Medulla oblongata (tissue), 1 donor: Measurements from ENCODE around the gene INO80B.
"Not testable (repeated sequence)": the region's sequence is repeated elsewhere in the genome, so short reads cannot be mapped to it uniquely, and the experiment has no call there.

Source experiments
- DNase-seq: peaks from one replicate; pipeline ENCODE4 v3.0.0-alpha.2; 2015; ENCODE audit errors: extremely low spot score

The INO80B gene

DNA sequence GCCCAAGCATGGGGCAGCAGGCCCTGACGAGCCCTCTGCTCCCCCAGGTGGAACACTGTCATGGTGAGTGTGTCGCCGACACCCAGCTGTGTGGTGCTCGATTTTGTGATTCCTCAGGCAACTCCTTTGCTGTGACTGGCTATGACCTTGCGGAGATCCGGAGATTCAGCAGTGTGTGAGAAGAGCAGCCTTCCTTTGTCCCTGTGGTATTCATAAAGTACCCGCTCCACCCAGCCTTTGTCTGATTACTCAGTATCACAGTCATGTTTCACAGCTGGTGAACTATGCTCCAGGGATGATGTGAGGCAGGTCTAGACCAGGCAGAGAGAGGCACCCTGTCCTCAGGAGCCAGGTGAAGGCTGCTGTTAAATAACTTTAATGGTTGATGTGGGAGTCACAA, 29.4 kb upstream of the INO80B start:
- no peak for DNase-seq

DNA sequence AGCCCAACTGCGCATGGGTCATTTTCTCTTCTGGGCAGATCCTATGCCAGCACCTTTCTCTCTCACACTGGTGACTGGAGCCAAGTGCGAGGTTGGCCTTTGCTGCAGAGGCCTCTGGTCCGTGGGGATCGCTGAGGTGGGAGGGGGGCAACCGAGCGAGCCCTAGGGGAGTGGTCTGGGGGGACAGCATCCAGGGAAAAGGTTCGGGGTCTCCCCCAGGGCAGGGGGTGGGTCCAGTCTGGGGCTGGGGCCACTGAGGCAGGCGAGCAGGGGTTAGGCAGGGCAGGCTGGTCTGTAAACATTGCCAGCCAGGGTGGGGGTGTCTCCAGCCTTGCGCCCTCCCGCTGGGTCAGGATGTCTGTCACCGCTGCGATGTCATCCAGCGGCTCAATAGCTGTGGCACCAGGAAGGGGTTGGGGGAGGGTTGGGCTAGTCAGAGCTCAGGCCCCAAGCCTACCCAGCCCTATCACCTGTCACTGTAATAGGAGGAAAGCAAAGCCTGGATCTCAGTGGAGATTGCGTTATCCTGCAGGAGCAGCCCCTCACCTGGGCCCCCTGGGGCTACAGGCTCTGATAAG, 28.6 kb upstream of the INO80B start:
- no peak for DNase-seq

DNA sequence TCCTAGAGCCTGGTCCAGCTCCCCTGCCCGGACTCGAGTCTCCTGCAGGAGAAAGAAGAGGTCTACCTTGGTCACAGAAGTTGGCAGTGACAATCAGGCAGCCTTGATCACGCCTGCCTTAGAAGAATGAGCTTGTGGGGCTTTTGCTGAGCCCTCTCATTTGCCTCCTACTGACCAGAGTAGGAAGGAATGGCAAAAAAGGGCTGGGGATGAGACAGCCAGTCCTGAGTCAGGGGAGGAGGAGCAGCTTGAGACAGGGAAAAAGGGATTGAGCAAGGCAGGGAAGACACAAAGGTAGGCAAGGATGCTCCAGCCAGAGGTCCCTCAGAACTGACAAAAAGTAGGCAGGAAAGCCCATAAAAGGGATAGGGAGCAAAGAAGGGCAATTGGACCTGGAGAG, 27.3 kb upstream of the INO80B start:
- DNase-seq = no peak

DNA sequence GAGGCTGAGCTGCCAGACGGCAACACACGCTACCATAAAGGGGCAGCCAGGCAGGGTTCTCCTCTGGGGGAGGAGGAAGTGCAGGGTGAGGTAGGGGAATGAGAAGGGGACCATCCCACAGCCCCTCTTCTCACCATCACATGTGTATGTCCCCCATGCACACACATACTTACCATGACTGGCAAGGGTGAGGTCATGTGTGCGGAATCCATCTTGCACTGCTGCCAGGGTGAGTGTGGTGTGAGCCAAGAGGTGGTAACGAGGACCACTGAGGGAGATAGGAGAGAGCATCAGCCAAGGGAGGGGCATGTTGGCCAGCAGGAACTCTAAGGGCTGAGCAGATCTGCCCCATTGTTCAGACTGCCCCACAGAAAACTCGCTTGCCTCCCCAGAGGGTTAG, 26.2 kb upstream of the INO80B start:
- DNase-seq = no peak

DNA sequence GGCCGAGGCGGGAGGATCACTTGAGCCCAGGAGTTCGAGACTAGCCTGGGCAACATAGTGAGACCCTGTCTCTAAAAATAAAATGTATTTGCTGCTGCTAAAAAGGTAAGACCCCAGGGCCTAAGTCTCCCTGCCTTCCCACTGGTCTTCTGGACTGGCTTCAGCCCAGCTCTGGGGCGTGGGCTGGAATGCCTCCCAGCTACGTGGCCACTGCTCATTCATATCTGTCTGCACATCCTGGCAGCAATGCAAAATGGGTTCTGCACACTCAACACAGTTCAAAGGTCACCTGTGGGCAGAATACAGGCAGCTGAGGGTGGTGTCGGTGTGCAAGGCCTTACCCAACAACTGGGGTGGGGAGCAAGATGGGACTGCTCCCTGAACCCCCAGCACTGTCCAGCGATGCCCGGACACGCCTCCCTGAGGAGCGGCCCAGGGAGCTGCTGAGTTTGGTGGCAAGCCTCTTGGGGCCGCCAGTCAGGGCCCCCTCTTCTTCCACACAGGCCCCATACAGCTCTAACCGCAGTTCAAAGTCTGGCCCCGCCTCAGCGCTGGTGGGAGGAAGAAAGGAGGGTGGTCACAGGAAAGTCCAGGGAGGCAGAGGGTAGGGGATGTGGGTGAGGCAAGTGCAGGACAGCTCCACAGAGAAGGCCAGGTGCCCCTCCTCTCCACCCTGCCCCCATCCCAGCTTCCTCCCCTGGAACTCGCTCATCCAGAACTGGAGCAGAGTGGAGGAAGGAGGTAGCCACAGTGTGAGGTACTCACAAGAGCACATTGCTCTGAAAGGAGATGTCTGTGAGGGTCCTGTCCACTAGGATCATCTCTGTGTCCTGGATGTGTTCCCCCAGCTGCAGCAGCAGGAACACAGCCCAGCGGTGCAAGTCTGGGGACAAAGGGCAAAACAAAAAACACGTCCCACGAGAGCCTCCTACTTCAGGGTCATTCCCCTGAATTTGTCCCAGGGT, 25.1 kb upstream of the INO80B start:
- no peak for DNase-seq

DNA sequence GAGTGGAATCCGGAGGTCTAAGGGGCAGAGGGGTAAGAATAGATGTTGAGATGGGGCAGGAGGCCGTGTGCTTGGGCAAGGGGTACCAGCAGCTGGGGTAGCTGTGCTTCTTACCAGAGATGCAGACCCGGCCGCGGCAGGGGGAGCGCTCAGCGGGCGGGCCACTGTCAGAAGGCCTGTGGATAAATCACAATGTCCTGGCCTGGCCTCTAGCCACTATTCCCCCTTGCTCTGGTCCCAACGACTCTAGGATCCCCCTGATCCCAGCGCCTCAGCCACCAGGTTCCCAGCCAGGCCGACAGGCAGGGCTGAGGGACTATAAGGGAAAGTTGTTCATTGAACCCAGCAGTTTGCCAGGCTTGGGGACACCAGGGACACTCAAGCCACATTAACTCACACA, 24.4 kb upstream of the INO80B start:
- DNase-seq = no peak

DNA sequence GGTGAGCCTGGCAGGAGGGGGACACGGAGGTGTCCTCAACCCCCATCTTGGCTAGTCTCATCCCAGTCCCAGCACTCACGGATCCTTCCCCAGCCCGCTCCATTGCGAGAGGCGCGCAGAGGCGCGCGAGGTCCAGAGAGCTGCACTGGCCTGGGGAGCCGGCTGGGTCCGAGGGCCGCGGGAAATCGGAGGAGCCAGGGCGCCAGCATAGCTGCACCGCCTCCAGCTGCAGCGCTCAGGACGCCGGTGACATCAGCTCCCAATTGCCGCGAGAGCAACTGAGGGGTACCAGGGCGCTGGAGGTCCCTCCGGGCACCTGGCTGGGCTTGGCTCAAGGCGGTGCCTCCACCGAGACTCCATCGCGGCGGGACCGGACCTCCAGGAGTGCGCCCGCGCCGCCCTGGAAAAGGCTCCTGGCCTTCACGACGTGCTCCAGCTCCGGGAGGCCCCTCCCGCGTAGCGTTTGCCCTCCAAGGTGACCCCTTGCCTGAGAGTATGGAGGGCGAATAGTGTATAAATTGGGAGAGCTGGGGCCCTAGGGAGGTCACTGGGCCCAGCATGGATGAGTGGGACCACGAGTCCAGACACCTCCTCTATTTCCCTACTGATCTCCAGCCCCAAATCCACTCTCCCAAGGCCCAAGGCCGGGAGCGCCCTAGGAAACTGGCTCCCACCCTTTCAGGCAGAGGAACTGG, 18.6 kb upstream of the INO80B start:
- DNase-seq = no peak

DNA sequence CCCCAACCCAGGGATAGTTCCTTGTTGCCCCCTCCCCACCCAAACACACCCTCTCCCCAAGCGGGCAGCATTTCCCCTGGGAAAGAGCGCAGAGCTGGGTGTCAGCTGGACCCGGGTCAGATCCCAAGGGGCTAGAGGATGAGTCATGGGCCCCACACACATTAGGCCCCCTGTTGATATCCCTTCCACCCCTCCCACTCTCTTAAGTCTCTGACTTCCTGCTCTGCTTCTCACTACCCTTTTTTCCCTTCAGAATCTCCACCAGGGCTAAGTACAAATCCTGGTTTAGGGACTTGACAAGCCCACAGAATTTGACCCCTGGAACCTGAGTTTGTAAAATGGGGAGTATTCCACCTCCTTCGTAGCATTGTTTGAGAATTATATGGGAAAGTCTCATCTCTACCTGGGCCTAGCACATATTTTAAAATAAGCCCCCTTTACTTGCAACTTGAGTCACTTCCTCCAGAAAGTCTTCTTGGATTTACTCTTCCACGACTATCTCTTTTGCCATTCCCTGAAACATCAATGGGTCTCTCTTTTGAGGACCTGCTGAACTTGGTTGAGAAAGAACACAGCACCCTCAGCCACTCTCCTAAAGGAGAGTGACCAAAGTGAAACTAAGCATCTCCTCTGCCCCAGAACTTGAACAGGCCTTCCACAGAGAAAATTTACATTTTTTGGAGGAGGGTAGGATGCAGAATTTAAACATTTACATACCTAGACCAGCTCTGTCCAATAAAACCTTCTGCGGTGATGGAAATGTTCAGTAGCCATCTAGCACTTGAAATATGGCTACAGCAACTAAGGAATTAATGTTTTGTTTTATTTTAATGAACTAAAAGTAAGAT, 17.8 kb upstream of the INO80B start:
- DNase-seq = no peak

DNA sequence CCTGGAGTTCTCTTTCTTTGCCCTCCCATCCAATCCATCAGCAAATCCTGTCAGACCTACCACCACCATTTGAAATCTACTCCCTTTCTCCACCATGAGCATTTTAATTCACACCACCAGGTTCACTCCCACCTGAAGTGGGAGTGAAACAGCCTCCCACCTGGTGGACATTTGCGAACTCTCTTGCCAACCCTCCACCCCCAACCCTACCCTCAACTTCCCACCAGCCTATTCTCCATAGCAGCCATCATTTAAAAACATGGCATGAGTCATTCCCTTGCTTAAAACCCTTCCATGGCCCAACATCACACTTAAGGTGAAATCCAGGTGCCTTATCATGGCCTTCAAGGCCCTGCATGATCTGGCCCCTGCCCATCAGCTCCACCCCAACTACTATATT, 16.6 kb upstream of the INO80B start:
- DNase-seq = no peak

DNA sequence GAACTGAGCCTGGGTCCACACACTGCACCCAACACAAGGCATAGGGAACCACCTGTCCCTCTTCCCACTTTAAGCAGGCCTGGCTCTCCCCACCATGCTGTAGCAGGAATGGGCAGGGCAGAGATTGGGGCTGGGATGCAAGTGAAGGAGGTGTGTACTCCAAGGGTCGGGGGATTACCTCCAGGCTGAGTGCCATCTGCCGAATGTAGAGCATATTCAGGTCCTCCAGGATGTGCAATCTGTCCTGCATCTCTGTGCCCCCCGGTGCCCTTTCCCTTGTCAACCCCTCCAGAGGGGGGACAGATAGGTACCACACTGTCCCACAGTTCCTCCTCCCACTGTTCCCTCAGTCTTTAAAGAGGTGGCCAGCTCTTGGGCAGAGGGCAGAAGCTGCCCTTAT, 15.5 kb upstream of the INO80B start:
- peak; percentile 26 for DNase-seq

DNA sequence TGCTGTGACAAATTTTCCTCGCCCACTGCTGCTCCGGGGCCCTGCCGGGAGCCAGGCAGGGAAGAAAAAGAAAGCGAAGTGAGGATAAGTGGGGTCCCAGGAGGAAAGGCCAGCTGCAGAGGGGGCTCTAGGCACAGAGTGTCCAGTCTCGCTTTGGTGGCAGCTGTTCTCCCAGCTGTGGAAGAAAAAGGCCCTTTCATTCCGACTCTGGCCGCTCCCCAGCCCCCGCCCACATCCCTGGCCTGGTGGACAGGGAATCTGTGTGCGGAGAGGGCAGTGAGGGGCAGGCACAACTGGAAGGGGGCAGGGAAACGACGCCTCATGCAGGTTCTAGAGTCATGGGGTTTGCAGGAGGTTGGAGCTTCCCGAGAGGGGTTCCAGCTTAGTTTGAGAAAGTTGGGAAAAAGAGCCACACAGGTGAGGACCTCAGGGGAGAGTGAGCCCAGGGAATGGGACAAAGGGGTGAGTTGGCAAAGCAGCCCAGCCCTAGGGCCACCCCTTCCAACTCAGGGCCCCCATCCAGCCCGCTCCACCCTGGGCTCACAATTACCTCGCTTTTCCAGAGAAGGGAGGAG, 15.0 kb upstream of the INO80B start:
- peak; percentile 95 for DNase-seq

DNA sequence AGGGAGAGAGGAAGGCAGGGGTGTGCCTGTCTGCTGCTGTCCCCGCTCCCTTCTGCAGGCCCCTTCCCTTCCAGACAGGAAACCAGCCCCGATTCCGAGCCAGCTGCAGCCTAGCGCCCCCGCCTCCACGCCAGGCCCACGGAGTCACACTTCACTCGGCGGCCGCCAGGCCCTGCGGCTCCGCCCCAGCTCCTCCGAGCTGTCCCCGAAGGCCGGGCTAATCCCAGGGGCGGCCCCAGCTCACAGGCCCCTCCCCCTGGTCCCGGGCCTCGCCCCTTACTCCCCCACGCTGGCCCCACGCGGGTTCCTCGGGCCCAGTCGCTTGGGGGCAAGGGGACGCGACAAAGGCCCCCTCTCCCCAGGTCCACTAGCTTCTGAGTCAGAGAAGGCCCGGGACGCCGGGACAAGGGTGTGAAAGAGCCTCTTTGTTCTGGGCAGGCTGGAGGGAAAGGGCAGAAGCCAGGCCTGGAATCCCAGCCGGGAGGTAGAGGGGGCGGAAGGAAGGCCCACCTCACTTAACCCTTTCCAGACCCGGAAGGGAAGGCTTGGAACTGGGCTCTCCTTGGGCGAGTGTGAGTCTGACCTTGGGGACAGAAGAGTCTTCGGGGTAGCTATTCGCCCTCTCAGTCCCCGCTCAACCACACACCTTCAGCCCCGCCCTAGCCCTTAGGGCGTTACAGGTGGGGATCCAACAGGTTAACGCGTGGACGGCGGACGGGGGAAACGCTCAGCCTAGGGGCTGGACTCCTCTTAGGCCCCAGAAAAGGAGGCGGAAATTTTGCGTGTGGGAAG, 14.3 kb upstream of the INO80B start:
- peak; percentile 91 for DNase-seq

DNA sequence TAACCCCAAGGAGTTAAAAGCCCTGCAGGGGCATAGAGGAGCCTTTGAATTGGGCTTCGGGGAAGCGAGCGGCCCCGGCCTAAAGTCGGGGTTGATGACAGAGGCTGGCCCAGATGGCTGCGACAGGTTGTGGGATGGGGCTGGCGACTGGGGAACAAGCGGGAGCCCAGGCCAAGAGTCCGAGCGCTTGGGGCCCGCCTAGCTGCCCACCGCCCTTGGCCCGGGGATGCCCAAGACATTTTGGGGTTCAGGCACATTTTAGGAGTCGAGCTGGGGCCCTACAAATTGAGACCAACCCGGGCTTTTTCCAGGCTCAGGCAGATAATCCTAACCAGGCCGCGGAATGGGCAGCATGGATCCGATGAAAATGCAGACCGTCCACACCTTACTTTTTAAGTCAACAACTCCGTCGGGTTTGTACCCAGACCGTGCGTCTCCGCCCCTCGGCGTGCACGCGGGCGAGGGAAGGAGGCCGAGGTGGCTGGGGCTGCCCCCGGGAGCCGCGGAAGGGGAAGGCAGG, 13.7 kb upstream of the INO80B start:
- no peak for DNase-seq

DNA sequence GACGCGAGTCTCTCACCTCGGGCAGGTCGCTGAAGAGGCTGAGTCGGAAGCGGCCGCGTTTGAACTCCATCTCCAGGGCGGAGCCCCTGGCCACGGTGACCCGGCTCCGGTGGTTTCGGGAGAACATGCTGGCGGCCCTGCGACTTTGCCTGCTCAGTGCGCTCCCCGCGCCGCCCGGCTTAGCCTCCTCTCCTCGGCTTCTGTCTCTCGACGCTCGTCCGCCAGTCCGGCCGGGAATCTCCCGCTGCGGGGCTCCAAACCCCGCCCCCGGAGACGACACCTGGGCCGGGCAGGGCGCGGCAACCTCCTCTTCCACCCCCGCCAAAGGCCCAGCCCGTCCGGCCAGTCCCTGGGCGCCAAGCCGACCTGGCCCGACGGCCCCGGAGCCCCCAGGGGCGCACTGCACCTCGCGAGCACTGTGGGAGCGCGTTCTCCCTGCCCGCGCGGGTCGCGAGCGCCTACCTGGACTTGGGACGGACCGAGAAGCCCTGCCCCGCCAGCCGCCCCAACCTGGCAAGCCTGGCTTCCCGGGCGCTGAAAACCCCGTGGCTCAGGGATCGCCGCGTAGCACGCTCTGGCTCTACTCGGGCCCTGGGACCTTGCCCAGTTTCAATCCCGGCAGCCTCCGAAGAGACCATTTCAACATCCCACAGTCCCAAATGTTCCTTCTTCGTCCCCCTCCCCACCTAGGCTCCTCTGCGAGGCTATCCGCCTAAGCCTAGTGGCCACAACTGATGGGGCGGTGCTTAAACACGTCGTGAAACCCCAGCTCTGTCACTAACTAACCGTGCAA, 13.0 kb upstream of the INO80B start, which contains the start of gene RTKN:
Gene RTKN (minus strand): TSS at position 248 of the 793 bp plus-strand sequence. CDS start 121 bp downstream, at position 127.
- DNase-seq = no peak

DNA sequence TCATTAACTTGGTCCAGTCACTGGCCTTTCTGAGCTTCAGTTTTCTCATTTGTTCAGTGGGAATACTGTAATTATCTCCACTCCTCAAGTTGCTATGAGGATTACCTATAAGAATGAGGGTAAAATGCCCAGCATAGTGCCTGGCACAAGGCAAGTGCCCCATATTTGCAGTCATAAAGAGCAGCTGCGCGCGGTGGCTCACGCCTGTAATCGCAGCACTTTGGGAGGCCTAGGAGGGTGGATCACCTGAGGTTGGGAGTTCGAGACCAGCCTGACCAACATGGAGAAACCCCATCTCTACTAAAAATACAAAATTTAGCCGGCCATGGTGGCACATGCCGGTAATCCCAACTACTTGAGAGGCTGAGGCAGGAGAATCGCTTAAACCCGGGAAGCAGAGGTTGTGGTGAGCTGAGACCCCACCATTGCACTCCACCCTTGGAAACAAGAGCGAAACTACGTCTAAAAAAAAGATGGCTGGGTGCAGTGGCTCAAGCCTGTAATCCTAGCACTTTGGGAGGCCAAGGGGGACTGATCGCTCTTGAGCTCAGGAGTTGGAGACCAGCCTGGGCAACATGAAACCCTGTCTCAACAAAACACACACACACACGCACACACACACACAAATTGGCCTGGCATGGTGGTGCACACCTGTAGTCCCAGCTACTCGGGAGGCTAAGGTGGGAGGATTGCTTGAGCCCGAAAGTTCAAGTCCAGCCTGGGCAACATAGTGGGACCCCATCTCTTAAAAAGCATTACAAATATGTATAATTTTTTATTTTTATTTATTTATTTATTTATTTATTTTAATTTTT, 12.2 kb upstream of the INO80B start:
- not testable (repeated sequence) for DNase-seq

DNA sequence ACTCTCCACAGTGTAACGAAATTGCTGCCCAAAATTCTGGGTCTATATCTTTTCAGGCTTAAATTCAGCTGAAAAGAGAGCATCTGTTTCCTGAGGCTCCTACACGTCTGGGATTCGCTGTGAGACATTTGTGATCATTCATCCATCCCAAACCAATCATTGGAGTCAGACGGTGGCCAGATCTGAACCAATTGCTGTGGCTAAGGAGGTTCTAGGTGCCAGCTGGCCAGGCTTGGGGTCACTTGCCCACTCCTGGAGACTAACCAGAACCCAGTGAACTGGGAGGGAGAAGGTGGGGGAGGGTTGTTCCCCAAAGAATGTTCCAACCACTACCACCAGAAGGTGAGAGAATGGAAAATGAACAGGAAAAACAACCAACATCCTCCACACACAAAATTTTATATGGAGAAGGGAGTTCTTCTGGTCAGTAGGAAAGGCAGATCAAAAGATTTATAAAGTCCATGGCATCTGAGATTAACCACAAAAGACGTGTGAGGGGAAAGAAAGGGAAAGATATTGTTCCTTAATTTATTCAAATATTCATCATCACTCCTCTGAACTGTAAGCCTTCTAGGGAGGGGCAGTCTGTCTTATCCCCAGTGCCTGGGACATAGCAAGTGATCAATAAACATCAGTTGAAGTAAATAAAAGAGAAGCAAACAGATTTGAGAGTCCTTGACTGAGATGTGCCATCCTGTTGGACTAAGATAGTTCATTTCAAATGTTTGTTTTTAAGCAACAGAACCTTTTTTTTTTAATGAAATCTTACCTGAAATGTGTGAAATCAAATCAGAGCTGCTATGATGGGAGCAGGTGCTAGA, 10.2 kb upstream of the INO80B start:
- DNase-seq = no peak

DNA sequence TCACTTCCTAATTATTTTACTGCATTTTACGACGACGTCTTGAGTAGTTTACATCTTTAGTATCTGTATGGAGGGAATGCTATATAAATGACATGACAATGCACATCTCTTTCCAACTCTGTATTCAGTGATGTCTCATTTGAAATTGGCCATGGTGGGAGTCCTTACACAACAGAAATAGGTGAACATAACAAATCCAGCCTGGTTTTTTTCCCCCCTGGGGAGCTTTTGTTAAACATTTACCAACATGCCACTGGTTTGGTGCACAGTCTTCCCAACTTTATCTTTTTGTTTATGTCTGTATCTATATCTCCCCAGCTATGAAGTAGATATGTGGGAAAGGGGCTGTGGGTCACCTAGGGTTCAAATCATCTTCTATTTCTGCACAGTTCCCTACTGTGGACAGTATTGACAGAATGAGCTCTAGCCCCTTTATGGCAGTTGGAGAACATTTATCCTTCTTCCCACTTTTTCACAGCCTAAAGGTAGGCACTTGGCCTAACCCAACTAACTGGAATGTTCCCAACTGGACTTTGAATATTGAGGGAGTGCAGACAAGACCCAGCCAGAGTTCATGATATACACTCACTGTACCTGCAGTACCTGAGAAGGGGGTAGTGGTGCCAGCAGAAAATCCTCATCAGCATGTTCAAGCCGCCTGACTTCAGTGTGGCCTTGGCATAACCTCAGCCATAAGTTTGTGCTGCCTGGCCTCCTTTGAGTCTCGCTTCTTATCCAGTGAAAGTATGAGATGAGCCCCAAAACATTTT, 7.5 kb upstream of the INO80B start:
- no peak for DNase-seq
